GM21529 (cell line): ENCODE measurements around the gene IGFBP7.

Experiments used
- ATAC-seq: cut with Tn5 transposase; IDR thresholded peaks from one replicate; pipeline ENCODE4 v1.9.1; 2021; ENCODE audit not compliant: unreplicated experiment

The IGFBP7 gene, protein sequence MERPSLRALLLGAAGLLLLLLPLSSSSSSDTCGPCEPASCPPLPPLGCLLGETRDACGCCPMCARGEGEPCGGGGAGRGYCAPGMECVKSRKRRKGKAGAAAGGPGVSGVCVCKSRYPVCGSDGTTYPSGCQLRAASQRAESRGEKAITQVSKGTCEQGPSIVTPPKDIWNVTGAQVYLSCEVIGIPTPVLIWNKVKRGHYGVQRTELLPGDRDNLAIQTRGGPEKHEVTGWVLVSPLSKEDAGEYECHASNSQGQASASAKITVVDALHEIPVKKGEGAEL

DNA sequence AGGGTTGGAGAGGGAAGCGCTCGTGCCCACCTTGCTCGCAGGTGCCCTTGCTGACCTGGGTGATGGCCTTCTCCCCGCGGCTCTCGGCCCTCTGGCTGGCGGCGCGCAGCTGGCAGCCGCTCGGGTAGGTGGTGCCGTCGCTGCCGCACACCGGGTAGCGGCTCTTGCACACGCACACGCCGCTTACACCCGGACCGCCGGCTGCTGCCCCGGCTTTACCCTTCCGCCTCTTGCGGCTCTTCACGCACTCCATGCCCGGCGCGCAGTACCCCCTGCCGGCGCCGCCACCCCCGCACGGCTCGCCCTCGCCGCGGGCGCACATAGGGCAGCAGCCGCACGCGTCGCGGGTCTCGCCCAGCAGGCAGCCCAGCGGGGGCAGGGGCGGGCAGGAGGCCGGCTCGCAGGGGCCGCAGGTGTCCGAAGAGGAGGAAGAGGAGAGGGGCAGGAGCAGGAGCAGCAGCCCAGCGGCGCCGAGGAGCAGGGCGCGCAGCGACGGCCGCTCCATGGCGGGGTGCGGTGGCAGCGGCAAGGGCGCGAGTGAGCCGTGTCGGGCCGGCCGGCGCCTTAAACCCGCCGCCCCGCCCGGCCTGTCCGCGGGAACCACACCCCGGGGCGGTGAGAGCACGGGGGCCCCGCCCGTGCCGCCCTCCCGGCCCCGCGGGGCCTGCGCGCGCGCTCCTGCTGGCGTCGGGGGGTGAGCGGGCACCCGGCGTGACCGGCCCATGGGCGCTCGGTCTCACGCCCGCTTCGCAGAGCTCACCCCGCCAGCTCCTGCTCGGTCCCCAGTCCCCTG, at the start of gene IGFBP7:
Gene IGFBP7 (minus strand): TSS at position 539 of the 793 bp plus-strand sequence. CDS start 34 bp downstream, at position 505.
- ATAC-seq, result no peak

DNA sequence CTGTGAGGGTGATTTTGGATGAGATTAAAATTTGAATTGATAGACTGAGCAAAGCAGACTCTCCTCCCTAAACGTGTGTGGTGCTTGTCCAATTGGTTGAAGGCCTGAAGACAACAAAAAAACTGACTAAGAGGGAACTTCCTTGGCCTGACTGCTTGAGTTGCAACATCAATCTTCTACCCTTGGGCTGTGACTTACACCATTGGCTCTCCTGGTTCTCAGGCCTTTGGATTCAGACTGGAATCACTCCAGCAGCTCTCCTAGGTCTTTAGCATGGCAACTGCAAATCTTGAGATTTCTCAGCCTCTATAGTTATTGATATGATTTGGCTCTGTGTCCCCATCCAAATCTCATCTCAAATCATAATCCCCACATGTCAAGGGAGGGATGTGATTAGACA, 49.7 kb upstream of the IGFBP7 start:
- ATAC-seq, result no peak

DNA sequence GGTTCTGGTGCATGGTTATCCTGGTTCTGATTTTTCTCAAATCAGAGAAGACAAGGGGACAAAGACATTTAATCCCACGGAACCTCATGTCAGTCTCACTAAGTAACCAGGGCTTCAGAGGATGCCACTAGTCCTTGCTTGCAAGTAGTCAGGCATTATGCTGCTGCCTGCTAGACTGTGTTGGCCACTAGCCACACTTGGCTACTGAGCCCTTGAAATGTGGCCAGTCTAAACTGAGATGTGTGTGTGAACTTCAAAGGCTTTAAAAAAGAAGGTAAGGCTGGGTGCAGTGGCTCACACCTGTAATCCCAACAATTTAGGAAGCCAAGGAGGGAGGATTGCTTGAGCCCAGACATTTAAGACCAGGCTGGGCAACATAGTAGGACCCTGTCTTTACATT, 48.6 kb upstream of the IGFBP7 start:
- ATAC-seq, result no peak

DNA sequence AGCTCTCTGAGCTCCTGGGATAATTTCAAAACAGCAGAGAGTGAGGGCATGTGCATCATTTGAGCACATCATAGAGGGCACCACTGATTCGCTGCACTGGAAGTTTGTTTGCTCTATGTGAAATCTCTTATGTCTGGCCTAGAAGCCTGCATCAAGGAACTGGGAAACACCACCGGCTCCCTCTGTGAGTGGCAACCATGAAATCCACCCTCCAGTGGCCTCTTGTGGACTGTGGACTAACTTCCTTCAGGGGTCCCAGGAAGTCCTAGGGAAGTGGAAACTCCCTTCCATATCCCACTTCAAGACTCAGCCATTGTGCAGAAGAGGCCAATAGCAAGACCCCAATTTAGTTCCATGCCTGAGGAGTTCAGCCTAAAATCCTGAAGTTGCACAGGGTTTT, 48.0 kb upstream of the IGFBP7 start:
- no peak for ATAC-seq

DNA sequence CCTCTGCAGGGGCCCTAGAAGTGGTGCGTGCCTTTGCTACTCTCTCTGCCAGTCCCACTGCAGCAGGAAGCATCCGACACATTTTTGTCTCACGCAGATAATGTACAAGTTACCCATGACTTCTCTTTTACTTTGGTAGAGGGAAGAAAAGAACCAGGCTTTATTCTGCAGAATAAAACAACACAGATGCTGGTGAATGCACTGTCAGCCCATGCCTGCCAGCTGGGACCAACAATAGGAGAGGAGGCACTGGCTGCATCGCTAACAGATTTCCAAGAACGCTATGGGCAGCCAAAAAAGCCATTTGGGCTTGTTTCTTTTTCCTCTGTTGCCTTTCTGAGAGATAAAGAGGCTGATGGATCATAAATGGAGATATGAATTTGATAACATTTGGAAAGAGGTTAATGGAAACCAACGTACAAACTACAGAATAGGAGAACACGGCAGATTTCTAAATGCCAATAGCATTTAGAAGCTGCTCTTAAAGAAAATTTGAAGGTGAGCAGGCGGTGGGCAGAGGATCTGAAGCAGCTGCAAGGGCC, 47.5 kb upstream of the IGFBP7 start:
- ATAC-seq, result no peak

DNA sequence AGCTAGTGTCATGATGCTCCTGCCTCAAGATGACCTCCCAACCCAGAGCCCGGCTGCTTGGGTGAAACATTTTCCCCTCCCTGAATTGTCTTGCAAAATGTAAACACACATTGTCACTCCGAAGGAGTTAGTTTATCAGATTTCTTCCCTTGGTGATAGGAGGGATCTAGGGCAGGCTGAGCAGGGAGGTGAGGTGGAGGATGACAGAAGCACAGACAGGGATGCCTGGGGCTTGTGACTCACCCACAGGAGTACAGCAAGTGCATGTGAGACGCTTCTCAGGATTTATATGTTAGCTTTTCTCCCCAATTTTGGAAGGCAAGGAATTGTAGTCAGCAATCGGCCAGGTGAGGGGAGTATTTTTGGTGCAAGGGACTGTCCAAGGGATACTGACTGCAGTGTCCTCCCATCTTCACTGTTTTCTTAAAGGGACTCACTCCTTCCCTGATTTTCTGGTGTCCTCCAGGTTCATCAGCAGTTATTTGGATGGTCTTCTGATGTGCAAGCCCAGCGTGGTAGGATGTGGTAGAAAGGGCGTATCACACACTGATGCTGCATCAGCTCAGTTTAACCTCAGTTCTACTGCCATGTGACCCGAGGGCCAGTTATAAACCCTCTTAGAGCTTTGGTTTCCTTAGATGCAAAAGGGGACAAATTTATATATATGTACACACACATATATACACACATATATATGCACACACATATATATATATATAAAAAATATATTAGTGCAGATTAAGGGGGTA, 46.2 kb upstream of the IGFBP7 start:
- no peak for ATAC-seq

DNA sequence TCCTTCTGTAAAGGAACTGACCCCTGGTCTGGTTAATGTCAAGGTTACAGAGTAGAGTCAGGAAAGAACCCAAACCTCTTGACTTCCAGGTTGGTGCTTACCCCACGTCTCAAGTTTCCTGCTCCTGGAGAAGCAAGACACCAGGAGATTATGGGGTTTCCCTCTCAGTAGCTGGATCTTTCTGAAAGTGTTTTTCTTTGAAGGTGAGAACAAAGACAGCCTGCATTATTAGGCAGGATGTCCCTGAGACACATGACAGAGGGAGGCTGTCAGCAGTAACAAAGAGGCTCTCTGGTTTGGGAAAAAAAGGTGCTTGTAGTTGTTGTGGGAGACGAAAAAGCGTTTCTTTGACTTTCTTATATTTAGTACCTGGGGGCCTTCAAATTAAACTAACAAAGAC, 44.7 kb upstream of the IGFBP7 start:
- ATAC-seq, result no peak

DNA sequence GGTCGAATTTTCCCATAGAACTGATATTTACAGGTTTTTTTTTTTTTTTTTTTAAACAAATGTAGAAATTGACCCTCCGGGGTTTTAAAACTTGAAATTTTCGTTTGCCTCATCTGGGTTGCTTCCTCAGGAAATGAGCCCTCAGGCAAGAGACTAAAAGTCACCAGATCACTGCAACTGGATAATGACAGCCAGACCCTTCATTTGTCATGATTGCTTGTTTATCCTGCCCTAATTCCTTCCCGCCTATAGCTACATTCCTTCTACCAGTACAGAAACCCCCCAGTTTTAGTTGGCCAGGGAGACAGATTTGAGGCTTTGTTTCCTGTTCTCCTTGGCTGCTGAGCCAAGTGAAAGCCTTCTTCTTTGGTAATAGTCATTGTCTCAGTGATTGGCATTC, 44.0 kb upstream of the IGFBP7 start:
- ATAC-seq, result no peak

DNA sequence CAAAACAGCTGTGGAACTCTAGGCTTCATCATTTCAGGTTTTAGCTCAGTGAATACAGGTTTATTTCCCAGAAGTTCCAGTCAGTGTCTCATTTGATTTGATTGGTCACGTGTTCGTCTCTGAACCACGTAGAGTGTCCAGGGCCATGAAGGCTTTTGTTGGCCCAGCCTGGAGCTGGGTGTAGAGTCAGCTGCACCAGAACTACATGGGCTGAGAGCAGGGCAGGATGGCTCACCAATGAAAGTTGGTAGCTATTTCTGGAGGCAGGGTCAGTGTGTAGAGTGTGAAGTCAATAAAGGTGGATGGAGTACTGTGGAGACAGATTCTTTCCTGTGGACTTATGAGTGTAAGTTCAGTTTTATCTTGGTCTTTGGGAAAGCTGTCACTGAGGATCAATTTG, 43.0 kb upstream of the IGFBP7 start:
- no peak for ATAC-seq

DNA sequence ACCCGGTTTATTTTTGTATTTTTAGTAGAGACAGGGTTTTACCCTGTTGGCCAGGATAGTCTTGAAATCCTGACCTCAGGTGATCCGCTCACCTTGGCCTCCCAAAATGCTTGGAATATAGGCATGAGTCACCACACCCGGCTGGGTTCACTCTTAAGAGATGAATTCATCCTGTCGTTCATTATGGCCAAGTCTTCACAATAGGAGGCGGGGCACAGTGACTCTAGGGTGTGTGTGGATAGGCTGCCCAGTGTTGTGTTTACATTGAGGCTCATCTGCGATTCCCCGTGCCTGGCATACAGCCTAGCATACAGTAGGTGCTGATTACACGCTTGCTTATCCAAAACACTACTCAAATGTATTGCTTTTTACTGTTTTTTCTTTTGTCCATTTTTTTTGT, 41.3 kb upstream of the IGFBP7 start:
- ATAC-seq, result no peak

DNA sequence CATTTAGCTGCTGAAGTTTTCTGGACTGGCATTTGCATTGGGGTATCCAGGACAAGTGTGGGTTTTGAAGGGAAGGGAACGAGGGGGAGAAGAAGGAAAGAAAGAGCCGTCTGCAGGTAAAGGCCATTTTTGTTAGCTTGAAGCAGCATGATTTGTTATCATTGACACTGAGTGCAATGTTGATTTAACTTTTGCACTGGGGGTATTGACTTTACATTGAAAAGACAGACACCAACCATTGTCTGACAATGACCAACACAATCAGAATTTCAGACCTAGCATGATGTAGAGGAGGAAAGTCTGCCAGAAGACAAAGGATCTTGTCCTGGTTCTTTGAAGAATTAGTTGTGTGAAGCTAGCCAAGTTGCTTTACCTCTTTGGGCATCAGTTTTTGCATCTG, 39.6 kb upstream of the IGFBP7 start:
- no peak for ATAC-seq

DNA sequence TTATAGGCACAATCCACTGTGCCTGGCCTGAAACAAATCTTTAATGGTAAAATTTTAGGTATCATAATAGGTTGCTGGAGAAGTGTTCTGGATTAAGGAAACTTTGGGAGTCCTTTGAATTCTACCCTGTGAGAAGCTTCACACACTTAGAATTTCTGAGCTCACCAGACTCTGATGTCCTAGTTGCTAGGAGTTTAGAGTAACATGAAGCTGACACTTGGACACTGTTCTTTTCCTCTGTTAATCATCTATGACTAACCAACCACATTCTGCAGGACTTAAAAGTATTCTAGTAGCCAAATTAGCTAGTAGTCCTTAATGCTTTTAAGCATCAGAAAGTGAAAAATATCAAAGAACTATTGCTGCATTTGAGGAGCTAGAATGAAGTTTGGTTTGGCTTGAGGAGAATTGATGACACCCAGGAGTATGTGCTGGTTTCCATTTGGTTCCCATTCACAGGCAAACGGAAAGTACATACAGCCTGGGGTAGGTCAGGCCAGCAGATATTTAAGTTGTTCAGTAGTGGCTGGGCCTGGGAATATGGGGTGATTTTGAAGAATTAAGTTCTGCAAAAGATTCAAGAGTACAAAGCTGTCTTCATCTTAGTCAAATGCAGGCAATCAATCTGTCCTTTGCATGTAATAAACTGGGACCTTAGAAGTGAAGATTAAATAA, 38.8 kb upstream of the IGFBP7 start:
- ATAC-seq, result no peak

DNA sequence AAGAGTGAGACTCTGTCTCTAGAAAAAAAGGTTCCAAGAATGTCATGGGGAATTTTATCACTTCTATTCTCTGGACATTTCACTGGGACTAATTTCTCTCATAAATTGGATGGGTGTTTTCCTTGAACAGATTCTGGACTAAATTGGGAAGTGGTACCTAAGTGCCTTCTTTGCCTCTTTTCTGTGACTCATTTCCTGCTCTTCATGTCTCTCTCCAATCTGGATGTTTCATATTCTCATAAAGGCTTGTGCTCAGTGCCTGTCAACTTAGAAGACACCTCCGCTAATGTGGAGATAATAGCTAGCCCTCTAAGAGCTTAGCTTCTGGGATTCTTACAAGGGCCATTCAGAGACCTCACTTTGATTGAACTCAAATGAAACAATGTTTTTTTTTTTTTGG, 38.0 kb upstream of the IGFBP7 start:
- ATAC-seq, result no peak

DNA sequence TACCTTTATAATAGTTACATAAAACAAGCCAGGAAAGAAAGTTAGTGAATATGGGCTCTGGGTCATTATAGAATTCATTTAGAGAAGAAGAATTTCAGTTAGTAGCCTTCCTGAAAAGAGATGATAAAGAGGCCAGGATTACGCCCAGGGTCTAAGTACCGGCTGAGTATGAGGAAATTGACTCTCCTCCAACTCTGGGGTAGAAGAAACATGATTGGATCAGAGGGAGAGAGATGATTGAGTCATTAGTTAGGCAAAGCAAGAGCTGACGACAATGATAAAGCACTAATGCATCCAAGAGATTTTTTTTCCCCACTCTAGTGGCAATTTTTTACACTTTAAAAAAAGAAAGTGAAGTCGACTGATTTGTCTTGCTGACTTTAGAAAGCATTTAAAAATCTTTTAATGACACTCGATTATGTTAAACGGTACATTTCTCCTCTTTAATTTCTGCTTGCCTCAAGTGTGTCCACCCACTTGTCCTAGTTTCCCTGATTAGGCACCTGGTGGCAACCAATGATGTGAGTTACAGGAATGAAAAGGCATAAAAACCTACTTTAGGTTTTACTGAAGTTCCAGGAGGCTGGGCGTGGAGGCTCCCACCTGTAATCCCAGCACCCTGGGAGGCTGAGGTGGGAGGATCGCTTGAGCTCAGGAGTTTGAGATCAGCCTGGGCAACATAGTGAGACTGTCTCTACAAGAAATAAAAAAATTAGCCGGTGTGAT, 37.3 kb upstream of the IGFBP7 start:
- ATAC-seq, result no peak

DNA sequence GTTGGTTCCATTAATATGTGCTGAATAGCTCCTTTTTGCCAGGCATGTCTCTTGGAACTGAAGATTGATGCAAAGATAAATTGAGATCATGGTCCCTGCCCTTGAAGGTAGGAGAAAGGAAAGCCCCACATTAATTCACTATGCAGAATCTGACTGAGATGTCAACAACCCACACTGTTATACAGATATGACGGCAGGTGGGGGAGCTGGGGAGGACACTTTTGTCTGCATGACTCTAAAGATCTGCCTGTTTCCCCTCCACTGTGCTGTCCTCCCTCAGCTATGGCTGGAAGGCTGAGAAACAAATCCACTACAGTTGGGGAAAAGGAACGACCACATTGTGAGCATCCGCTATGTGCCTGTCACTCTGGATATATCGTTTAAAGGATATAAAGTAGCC, 36.3 kb upstream of the IGFBP7 start:
- ATAC-seq, result no peak

DNA sequence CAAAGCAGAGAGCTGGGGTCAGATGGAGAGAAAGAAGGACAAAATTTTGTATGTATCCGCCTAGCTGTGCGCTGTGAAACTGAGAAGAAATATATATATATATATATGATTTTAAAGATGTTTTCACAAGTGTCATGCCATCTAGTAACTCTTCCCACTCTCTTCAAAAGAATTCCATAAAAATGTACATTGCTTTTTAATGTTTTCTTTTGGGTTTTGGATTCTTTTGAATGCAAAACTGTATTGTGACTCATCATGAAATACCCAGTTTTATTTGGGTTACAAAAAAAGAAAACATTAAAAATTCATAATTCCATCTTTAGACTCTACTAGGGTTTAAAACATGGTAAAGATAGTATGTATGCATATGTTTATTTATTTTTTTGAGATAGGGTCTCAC, 34.3 kb upstream of the IGFBP7 start:
- no peak for ATAC-seq

DNA sequence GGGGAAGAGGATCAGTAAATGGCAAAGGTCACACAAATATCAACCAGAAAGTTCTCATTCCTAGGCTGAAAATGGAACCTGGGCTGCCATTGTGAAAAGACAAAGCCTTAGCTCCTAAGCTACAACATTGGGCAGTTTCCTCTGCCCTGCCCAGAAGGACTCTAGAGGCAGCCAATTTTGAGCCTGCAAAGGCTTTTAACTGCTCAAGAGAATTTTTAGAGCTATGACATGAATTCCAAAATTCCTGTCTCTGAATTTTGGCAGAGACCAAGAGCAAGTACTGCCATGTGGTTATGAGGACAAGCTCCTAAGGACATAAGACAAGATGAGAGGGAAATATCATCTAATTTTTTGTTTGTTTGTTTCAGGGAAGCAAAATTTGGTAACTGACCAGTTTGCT, 29.6 kb upstream of the IGFBP7 start:
- no peak for ATAC-seq

DNA sequence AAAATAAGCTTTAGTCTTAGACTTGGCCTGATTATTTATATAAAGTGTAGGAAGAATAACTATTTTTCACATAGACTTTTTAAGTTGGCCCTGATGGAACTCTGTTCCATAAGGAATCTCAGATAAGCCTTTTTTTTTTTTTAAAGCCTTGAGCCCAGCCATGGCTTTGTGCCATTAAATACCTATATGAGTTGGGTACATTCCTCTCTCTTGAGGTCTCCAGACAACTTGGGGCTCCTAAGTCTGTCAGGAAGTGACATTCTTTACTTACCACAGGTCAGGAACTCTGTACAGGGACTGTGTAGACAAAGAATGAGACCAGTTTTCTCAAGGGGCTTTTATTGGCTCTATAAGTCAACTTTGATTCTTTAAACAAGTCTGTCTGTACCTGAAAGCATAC, 27.1 kb upstream of the IGFBP7 start:
- no peak for ATAC-seq

DNA sequence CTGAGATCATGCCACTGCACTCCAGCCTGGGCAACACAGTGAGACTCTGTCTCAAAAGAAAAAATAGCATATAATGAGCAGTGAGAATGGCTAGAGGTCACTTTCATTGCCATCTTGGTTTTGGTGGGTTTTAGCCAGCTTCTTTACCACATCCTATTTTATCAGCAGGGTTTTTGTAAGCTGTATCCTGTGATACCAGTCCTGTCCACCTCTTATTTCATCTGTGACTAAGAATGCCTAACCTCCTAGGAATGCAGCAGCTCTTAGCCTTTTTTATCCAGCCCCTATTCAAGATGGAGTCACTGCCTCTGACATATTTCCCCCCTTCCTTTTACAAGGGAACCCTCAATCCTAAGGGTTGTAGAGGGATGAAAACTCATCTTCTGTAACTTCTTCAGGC, 26.1 kb upstream of the IGFBP7 start:
- no peak for ATAC-seq

DNA sequence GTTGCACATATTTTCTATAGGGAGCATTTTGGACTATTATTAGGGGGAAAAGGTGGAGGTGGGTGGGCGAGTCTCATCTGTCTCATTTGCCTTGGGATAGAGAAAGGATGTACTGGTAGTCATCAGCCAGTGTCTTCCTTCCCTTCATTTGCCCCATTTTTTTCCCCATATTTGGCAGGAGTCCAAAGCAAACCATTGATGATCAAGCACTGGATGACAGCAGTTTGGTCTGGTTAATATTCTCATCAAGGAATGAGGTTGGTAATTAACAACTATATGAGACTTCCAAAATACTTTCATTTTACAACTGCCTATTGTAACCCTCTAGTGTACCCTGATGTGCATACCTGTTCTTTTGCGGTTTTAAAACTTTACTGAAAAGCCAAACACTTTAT, 22.6 kb upstream of the IGFBP7 start:
- no peak for ATAC-seq
